GM12878 (cell line): ENCODE results near the gene C9. TPM values are rescaled to one million over a fixed set of nuclear protein-coding genes. Genes with fewer than 3 reads are reported as not detected.

Experiments used
- ATAC-seq: fragments of 200-7000 bp; cut with Tn5 transposase; 3 replicates; pipeline ENCODE4 v1.9.1; 2020; ENCODE audit warnings: mild to moderate bottlenecking, moderate library complexity
- BruUV-seq: library from RNA; stranded (reverse); fragments of 400-500 nt; replicated peaks from 2 replicates; lab custom pipeline; 2021; lab: Mats Ljungman, UMichigan
- CTCF ChIA-PET: fragments of 300-600 bp; sonication (Branson Sonifier 250); formaldehyde crosslinking; extraction: SDS; loops from one replicate; lab custom pipeline; 2021; ENCODE audit warnings: inconsistent platforms; lab: Yijun Ruan, JAX
- POLR2A ChIA-PET: fragments of 350-600 bp; formaldehyde crosslinking; extraction: SDS; loops from one replicate; lab custom pipeline; 2021; ENCODE audit warnings: inconsistent platforms; lab: Charles Lee
- RAD21 ChIA-PET: fragments of 300-600 bp; sonication (Branson Sonifier 250); formaldehyde crosslinking; loops from one replicate; lab custom pipeline; 2023; ENCODE audit warnings: antibody characterized with exemption; ENCODE audit not compliant: unreplicated experiment; lab: Charles Lee
- SMC1A ChIA-PET: fragments of 300-600 bp; sonication (Branson Sonifier 250); formaldehyde crosslinking; loops from one replicate; lab custom pipeline; 2023; ENCODE audit not compliant: unreplicated experiment, uncharacterized antibody; lab: Charles Lee
- DNase-seq: peaks from one replicate; pipeline ENCODE4 v3.0.0-alpha.2; 2011; ENCODE audit warnings: low read depth, low spot score
- FAIRE-seq: peaks from 3 replicates; lab custom pipeline; 2011; peaks lifted over from hg19 to GRCh38; lab: Jason Lieb, UNC
- H2AFZ ChIP-seq: 2 replicates; pipeline ENCODE4 v1.6.0; 2011; ENCODE audit warnings: low read depth, low read length, control low read depth; ENCODE audit not compliant: control insufficient read depth
- H3K27ac ChIP-seq: 2 replicates; pipeline ENCODE4 v1.5.1; 2011; ENCODE audit warnings: control low read depth; ENCODE audit not compliant: control insufficient read depth, insufficient read depth
- H3K27me3 ChIP-seq, 2 experiments: replicated peaks in 1 of 2; 2 replicates each; pipeline versions ENCODE4 v1.6.0 to v1.6.1; 2011; ENCODE audit warnings: low read length in 1 of 2; ENCODE audit not compliant: control insufficient read depth in 2 of 2, insufficient read depth in 2 of 2
- H3K36me3 ChIP-seq, 2 experiments: 2 replicates each; pipeline ENCODE4 v1.5.1; 2011; ENCODE audit warnings: low read length in 1 of 2; ENCODE audit not compliant: control insufficient read depth in 2 of 2, insufficient read depth in 2 of 2
- H3K4me1 ChIP-seq: 2 replicates; pipeline ENCODE4 v1.6.1; 2011; ENCODE audit warnings: mild to moderate bottlenecking, low read length, moderate library complexity, mixed read lengths; ENCODE audit not compliant: control insufficient read depth, insufficient read depth
- H3K4me2 ChIP-seq: 2 replicates; pipeline ENCODE4 v1.6.0; 2011; ENCODE audit warnings: control low read depth; ENCODE audit not compliant: control insufficient read depth, insufficient read depth
- H3K4me3 ChIP-seq: fragments of 200-600 bp; sonication (generic); 2 replicates; pipeline ENCODE4 v1.5.1; 2016
- H3K79me2 ChIP-seq: 2 replicates; pipeline ENCODE4 v1.6.0; 2011; ENCODE audit warnings: low read length; ENCODE audit not compliant: control insufficient read depth, insufficient read depth
- H3K9ac ChIP-seq: 2 replicates; pipeline ENCODE4 v1.8.0; 2011; ENCODE audit warnings: low read length, control low read depth, mixed read lengths; ENCODE audit not compliant: control insufficient read depth, insufficient read depth
- H3K9me3 ChIP-seq: replicated peaks from 3 replicates; pipeline ENCODE4 v1.5.1; 2011; ENCODE audit warnings: mild to moderate bottlenecking, low read length; ENCODE audit not compliant: control insufficient read depth, insufficient read depth
- H4K20me1 ChIP-seq: 2 replicates; pipeline ENCODE4 v1.6.0; 2011; ENCODE audit not compliant: control insufficient read depth, insufficient read depth
- ASH2L ChIP-seq: fragments of 300-600, 200-600 bp; sonication (generic); IDR thresholded peaks from 2 replicates; pipeline ENCODE4 v1.6.1; 2017; ENCODE audit warnings: low read depth, mild to moderate bottlenecking, borderline replicate concordance
- BCLAF1 ChIP-seq: fragments of 450-650 bp; IDR thresholded peaks from 2 replicates; pipeline ENCODE4 v1.6.1; 2017; ENCODE audit warnings: antibody characterized with exemption, mild to moderate bottlenecking, moderate library complexity
- CUX1 ChIP-seq: IDR thresholded peaks from 2 replicates; pipeline ENCODE4 v1.6.1; 2012; ENCODE audit warnings: improper control_type of control experiment, low read depth, low read length; ENCODE audit not compliant: insufficient replicate concordance
- ETV6 ChIP-seq, 2 experiments: fragments of 450-650 bp in 1 of 2; IDR thresholded peaks in 1 of 2; conservative IDR thresholded peaks in 1 of 2; 2 replicates each; pipeline ENCODE4 v1.6.1; 2014; ENCODE audit warnings: antibody characterized with exemption in 1 of 2, borderline replicate concordance in 1 of 2, low read depth in 1 of 2, mild to moderate bottlenecking in 1 of 2, moderate library complexity in 1 of 2
- MYB ChIP-seq: fragments of 150-350 bp; IDR thresholded peaks from 2 replicates; pipeline ENCODE4 v1.6.1; 2014; ENCODE audit warnings: mild to moderate bottlenecking, low read depth, low read length, borderline replicate concordance
- NFXL1 ChIP-seq: fragments of 450-650 bp; IDR thresholded peaks from 2 replicates; pipeline ENCODE4 v1.6.1; 2017; ENCODE audit warnings: antibody characterized with exemption, mild to moderate bottlenecking, borderline replicate concordance
- WGBS: methylation state at CpG from one replicate; pipeline ENCODE4 v1.1.6; 2016; ENCODE audit warnings: low lambda C conversion rate; ENCODE audit not compliant: insufficient replicate concordance, insufficient coverage; ENCODE audit errors: missing lambda C conversion rate; 5-methylcytosine and 5-hydroxymethylcytosine counted together
- in situ Hi-C: fragments of 300-500 bp; cut with MboI; formaldehyde crosslinking; loops from 9 replicates; pipeline ENCODE4 v1.14.3; 2018; ENCODE audit warnings: mixed read lengths
- intact Hi-C: fragments of 100-400 bp; cut with micrococcal nuclease; formaldehyde crosslinking; loops from one replicate; pipeline ENCODE4 v1.14.2; 2022; ENCODE audit not compliant: unreplicated experiment
- polyA plus RNA-seq, 11 experiments: library from polyadenylated mRNA; depleted of rRNA in 4 of 11; unstranded in 6 of 11; stranded (reverse) in 5 of 11; fragments of >200 nt; fragmentation: Nextera tagmentation in 4 of 11; fragmentation: Illumina TruSeq in 1 of 11; extraction: Ambion mirVana in 4 of 11; extraction: Trizol in 1 of 11; gene quantifications; 1 replicate in 1 of 11; 2 replicates in 10 of 11; pipeline versions ENCODE4 v1.2.1 to v1.2.3, GENCODE V29; 2011 to 2016; ENCODE audit warnings: inconsistent platforms in 2 of 11, missing spikeins in 2 of 11, low read depth in 1 of 11
- total RNA-seq, 4 experiments: library from RNA; depleted of rRNA in 3 of 4; stranded (reverse); fragments of >200 nt in 3 of 4; fragmentation: Illumina TruSeq in 1 of 4; extraction: Trizol in 1 of 4; gene quantifications; 2 replicates each; pipeline versions ENCODE4 v1.2.1 to v1.2.3, GENCODE V29; 2013 to 2021

Gene C9
- total and polyA plus RNA-seq, 10 of the 15 experiments (the other 5 are each of a cell fraction or from before 2014, with no cell fraction given): 0.54 TPM; not detected in 9

GRCh38 chr5:39400713-39401578 lies 36.7 kb upstream of the C9 start (continued):
- no peak for TF ChIP-seq BCLAF1

- no peaks in the 10 kb centered on the region for H4K20me1 ChIP-seq
- ChIA-PET POLR2A (no interaction called here), CTCF (interaction anchor here (1.5 kb wide), 1 partner anchor 14 kb away, joined by 3 read pairs; no protein-coding TSS in a partner anchor), SMC1A (interaction anchor here (0.6 kb wide), 1 partner anchor 153 kb away, joined by 3 read pairs; no protein-coding TSS in a partner anchor), RAD21 (interaction anchor here (1.0 kb wide), 1 partner anchor 148 kb away, joined by 4 read pairs; no protein-coding TSS in a partner anchor)
- DNase-seq: no peak
- BruUV-seq: no TSS peak
- no peak overlapping the region for H3K4me2 ChIP-seq
- 0% methylated on average over 1 of the region's 1 CpG for WGBS
- in situ Hi-C loops (no loop called here), intact Hi-C loops (no loop called here)
- no peak overlapping the region for H3K27ac ChIP-seq
- no peak overlapping the region for H3K9ac ChIP-seq
- H3K4me3 ChIP-seq: no peak overlapping the region
- no peak for FAIRE-seq
- H3K9me3 ChIP-seq: no peaks in the 10 kb centered on the region
- no peaks in the 10 kb centered on the region for H3K36me3 ChIP-seq
- H3K79me2 ChIP-seq: no peaks in the 10 kb centered on the region
- no peak for ATAC-seq
- H2AFZ ChIP-seq: no peak overlapping the region
- H3K4me1 ChIP-seq: no peaks in the 10 kb centered on the region
- H3K27me3 ChIP-seq: no peaks in the 10 kb centered on the region
- TF ChIP-seq CUX1: no peak
- no peak for TF ChIP-seq ETV6 (conservative IDR thresholded peaks at IDR 0.05 in 1 of 2, IDR thresholded peaks at IDR 0.05 in 1 of 2; ENCODE audit: borderline replicate concordance in 1 of 2, low read depth in 1 of 2)
- no peak for TF ChIP-seq ASH2L
- no peak for TF ChIP-seq NFXL1
- TF ChIP-seq MYB: no peak
These were observed 35.1 kb upstream of the C9 start for GRCh38 chr5:39399135-39400036.
